GM21360 (cell line): ENCODE data around the gene CPEB2.

Source experiments
- ATAC-seq: cut with Tn5 transposase; IDR thresholded peaks from one replicate; pipeline ENCODE4 v1.9.1; 2021; ENCODE audit warnings: mild to moderate bottlenecking, moderate library complexity; ENCODE audit not compliant: unreplicated experiment

CPEB2 gene

DNA sequence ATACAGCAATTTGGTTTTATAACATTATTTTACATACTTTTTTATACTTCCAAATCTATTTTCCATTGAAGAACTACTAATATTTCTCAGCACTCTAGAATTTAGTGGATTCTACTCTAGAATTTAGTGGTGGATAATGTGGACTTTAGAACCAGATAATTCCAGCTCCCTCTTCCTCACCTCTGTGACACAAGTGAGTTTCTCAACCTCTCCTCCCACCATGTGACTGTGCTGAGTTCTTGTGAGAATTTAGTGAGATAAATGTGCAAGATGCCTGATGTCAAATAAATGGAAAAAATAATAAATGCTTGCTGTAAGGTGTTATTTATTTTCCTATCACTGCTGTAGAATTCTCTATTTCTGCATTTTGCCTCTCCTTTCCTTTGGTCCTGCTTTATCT is 107.3 kb downstream of the CPEB2 start:
- ATAC-seq, result no peak

DNA sequence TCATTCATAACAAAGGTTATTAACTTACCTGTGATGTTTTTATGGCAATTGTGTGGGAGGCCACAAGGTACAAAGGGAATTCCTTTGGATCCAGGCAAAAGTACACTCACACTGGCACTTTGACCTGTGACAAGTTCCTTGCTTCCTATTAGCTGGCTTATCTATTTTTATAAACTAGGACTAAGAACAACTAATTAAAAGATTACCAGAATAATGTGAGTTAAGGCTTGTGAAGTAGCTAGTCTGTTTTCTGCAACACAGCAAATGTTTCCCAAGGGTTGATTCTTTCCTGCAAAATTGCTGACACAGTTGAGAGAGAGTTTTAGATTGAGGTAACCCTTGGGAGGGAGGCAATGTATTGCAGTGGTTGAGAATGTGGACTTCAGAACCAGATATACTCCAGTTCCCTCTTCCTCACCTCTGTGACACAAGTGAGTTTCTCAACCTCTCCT is 107.9 kb downstream of the CPEB2 start:
- no peak for ATAC-seq

DNA sequence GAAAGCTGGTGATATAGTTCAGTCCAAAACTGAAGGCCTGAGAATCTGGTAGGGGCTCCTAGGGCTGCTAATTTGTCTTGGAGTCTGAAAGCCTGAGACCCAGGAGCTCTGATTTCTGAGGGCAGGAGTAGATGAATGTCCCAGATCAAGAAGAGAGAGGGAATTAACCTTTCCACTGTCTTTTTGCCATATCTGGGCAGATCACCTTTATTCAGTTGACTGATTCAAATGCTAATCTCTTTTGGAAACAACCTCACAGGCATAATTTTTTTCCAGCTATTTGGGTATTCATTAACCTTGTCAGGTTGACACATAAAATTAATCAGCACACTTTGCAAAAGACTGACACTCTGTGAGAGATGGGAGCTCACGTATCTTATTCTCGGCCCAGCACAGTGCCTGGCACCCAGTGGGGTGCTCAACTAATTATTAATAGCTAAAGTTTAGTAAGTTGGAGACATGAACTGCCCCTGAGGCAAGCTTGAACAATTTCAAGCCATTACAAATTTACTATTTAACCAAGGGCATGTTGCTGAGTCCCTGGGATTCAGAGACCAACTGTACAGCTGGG is 114.3 kb downstream of the CPEB2 start:
- ATAC-seq, result no peak

GRCh38 chr4:15117270-15117946 is 115.1 kb downstream of the CPEB2 start:
- ATAC-seq, result no peak

- no peak for ATAC-seq
Observed at GRCh38 chr4:15118292-15118691, 116.0 kb downstream of the CPEB2 start.
